ENCODE data around the gene MRTFB. TPM values are rescaled to one million over a fixed set of nuclear protein-coding genes. Genes with fewer than 3 reads are reported as not detected.

MRTFB gene
- total and polyA plus RNA-seq, 12 donors: 4.1 to 41.8 (median 32.5) TPM

DNA sequence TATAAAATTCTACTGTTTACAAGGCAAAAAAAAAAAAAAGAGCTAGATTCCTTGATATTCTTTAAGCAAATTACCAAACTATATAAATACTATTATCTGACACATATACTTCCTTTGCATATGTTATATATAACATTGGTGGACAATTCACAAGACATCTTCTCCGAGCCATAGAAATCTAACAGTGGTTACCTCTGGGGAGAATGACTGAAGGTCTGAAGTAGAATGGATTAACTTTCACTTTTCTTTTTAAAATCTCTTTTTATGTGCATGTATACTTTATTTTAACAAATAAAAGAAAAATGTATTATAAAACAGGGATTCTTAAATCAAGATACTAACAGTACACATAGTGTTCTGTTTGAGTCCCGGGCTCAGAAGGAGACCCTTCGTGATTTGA is 131.0 kb downstream of the MRTFB start:
- Histone ChIP-seq H3K27ac (peak overlapping the region in 6 of 10 donors; percentile 21 to 77 (median 50)), H3K27me3 (no peaks in the 10 kb centered on the region), H3K4me1 (peaks cover 0 to 53% (median 35%) of the 10 kb centered on the region in 9 donors), H3K9me3 (peaks cover 0 to 8% (median 0%) of the 10 kb centered on the region in 11 donors), H3K36me3 (peaks cover 0 to 6% (median 0%) of the 10 kb centered on the region in 9 donors), H3K4me3 (peak overlapping the region in 7 of 10 donors; percentile 14 to 36 (median 26))
- TF ChIP-seq, protein P1, sequence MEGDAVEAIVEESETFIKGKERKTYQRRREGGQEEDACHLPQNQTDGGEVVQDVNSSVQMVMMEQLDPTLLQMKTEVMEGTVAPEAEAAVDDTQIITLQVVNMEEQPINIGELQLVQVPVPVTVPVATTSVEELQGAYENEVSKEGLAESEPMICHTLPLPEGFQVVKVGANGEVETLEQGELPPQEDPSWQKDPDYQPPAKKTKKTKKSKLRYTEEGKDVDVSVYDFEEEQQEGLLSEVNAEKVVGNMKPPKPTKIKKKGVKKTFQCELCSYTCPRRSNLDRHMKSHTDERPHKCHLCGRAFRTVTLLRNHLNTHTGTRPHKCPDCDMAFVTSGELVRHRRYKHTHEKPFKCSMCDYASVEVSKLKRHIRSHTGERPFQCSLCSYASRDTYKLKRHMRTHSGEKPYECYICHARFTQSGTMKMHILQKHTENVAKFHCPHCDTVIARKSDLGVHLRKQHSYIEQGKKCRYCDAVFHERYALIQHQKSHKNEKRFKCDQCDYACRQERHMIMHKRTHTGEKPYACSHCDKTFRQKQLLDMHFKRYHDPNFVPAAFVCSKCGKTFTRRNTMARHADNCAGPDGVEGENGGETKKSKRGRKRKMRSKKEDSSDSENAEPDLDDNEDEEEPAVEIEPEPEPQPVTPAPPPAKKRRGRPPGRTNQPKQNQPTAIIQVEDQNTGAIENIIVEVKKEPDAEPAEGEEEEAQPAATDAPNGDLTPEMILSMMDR (IDR thresholded peaks at IDR 0.05): no peak
- no peak for DNase-seq
- peak in 1 of 8 donors; percentile 54 for ATAC-seq
- WGBS, 2 donors: 65 to 79% methylated on average over 3 of the region's 3 CpGs
- intact Hi-C loops (cut with DNase I): loop anchor here in 1 of 10 donors (10.0 kb wide), 1 partner anchor 277 kb away; the partner anchor contains the start of gene ERCC4

- intact Hi-C loops (cut with DNase I): loop anchor here in 1 of 10 donors (10.0 kb wide), 1 partner anchor 278 kb away; the partner anchor contains the start of gene ERCC4
- peaks cover 0 to 6% (median 0%) of the 10 kb centered on the region in 9 donors for H3K36me3 ChIP-seq
- H3K9me3 ChIP-seq: peaks cover 0 to 6% (median 0%) of the 10 kb centered on the region in 11 donors
- peaks cover 0 to 50% (median 34%) of the 10 kb centered on the region in 9 donors for H3K4me1 ChIP-seq
- peak in 5 of 8 donors; percentile 42 to 71 (median 55) for ATAC-seq
- no peak for DNase-seq
- H3K27ac ChIP-seq: peak overlapping the region in 8 of 10 donors; percentile 10 to 77 (median 37)
- H3K4me3 ChIP-seq: peak overlapping the region in 5 of 10 donors; percentile 14 to 36 (median 26)
- TF ChIP-seq, protein P1 (IDR thresholded peaks at IDR 0.05): peak in 8 of 9 donors; percentile 19 to 50 (median 37)
- H3K27me3 ChIP-seq: no peaks in the 10 kb centered on the region
Measured at GRCh38 chr16:14202697-14203096, 131.6 kb downstream of the MRTFB start.

- intact Hi-C loops (cut with DNase I): loop anchor here in 1 of 10 donors (10.0 kb wide), 1 partner anchor 278 kb away; the partner anchor contains the start of gene ERCC4
- H3K9me3 ChIP-seq: peaks cover 0 to 2% (median 0%) of the 10 kb centered on the region in 11 donors
- TF ChIP-seq, protein P1 (IDR thresholded peaks at IDR 0.05): no peak
- H3K27ac ChIP-seq: peak overlapping the region in 8 of 10 donors; percentile 10 to 77 (median 30)
- H3K4me3 ChIP-seq: no peak overlapping the region
- H3K4me1 ChIP-seq: peaks cover 0 to 48% (median 34%) of the 10 kb centered on the region in 9 donors
- WGBS, 2 donors: 56 to 67% methylated on average over 2 of the region's 2 CpGs
- ATAC-seq (peak in 2 of 8 donors; percentile 19 to 26), DNase-seq (no peak)
- peaks cover 0 to 2% (median 0%) of the 10 kb centered on the region in 9 donors for H3K36me3 ChIP-seq
- H3K27me3 ChIP-seq: no peaks in the 10 kb centered on the region
Measured at GRCh38 chr16:14203166-14203565, 132.0 kb downstream of the MRTFB start.

DNA sequence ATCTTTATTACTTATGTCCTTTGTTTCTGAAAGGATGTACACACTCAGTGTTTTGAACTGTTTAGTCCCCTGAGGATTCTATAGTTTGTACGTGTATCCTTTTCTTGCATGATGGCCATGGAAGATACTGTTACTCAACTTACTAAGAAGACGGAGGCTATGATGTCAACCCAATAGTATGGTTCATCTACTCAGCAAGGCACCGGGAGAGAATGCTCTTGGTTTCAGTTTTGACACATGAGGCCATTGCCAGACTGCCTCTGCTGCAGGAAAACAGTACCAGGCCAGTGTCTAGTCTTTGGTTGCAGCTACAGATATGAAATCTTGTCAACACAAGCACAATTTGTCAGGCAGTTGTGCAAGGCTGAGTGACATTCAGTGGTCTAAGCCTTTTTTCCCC is 134.5 kb downstream of the MRTFB start:
- Histone ChIP-seq H3K27me3 (no peaks in the 10 kb centered on the region), H3K36me3 (peaks cover 0 to 8% (median 0%) of the 10 kb centered on the region in 9 donors), H3K4me1 (peaks cover 0 to 36% (median 25%) of the 10 kb centered on the region in 9 donors), H3K27ac (no peak overlapping the region), H3K9me3 (no peaks in the 10 kb centered on the region), H3K4me3 (no peak overlapping the region)
- DNase-seq: no peak
- intact Hi-C loops (cut with DNase I): loop anchor here in 1 of 10 donors (10.0 kb wide), 1 partner anchor 281 kb away; the partner anchor contains the start of gene ERCC4
- TF ChIP-seq, protein P1 (IDR thresholded peaks at IDR 0.05): no peak
- 58 to 76% methylated on average over 3 of the region's 3 CpGs for WGBS, 2 donors
- no peak for ATAC-seq
